HG03575 (cell line): Measurements from ENCODE around the gene OR4S1.
"Not testable (repeated sequence)": the region's sequence is repeated elsewhere in the genome, so short reads cannot be mapped to it uniquely, and the experiment has no call there.

ENCODE experiments used
- ATAC-seq: cut with Tn5 transposase; IDR thresholded peaks from one replicate; pipeline ENCODE4 v1.9.1; 2021; ENCODE audit not compliant: unreplicated experiment, insufficient number of reproducible peaks, low FRiP score; ENCODE audit errors: extremely low read depth

The OR4S1 gene

GRCh38 chr11:48305923-48306322, at the start of gene OR4S1:
Gene OR4S1 (plus strand): TSS chr11:48306223. CDS start chr11:48306223, 0 bp downstream.
- no peak for ATAC-seq

- no peak for ATAC-seq
Observed at GRCh38 chr11:48261600-48261999, 44.4 kb upstream of the OR4S1 start.

GRCh38 chr11:48263423-48263911, 42.6 kb upstream of the OR4S1 start, which contains the start of gene OR4X1:
Gene OR4X1 (plus strand): TSS chr11:48263861. CDS start chr11:48263861, 0 bp downstream.
- ATAC-seq: no peak

- no peak for ATAC-seq
Observed at GRCh38 chr11:48270621-48271020, 35.4 kb upstream of the OR4S1 start.

GRCh38 chr11:48272606-48273005, 33.4 kb upstream of the OR4S1 start:
- ATAC-seq: no peak

GRCh38 chr11:48307760-48308386, 1.9 kb downstream of the OR4S1 start:
- peak; percentile 85 for ATAC-seq

GRCh38 chr11:48313590-48313989, 7.6 kb downstream of the OR4S1 start:
- ATAC-seq: not testable (repeated sequence)

GRCh38 chr11:48319813-48320212, 13.8 kb downstream of the OR4S1 start:
- not testable (repeated sequence) for ATAC-seq

GRCh38 chr11:48324620-48325019, 18.6 kb downstream of the OR4S1 start, which contains the start of gene OR4C3:
Gene OR4C3 (plus strand): TSS chr11:48324920. CDS start chr11:48325022, 102 bp downstream.
- not testable (repeated sequence) for ATAC-seq

GRCh38 chr11:48341466-48341865, 35.4 kb downstream of the OR4S1 start:
- ATAC-seq: no peak

- not testable (repeated sequence) for ATAC-seq
Observed at GRCh38 chr11:48342505-48342904, 36.5 kb downstream of the OR4S1 start.

- not testable (repeated sequence) for ATAC-seq
Observed at GRCh38 chr11:48346286-48346685, 40.3 kb downstream of the OR4S1 start.

- no peak for ATAC-seq
Observed at GRCh38 chr11:48354013-48354412, 48.0 kb downstream of the OR4S1 start.

- no peak for ATAC-seq
Observed at GRCh38 chr11:48354677-48355076, 48.7 kb downstream of the OR4S1 start.
